H9 (cell line): ENCODE data around the gene KRT86. TPM values are rescaled to one million over a fixed set of nuclear protein-coding genes. Genes with fewer than 3 reads are reported as not detected.
A peak's percentile ranks its signal among the peaks of the same experiment; 100 is the strongest.

Experiments used
- DNase-seq: peaks from one replicate; pipeline ENCODE4 v3.0.0-alpha.2; 2017
- H2AFZ ChIP-seq: one replicate; pipeline ENCODE4 v1.6.1; 2013; ENCODE audit warnings: mild to moderate bottlenecking, low read length, control low read depth, moderate library complexity
- H2AK5ac ChIP-seq: 2 replicates; pipeline ENCODE4 v1.6.1; 2013; ENCODE audit warnings: low read length, control low read depth, mixed read lengths; ENCODE audit not compliant: insufficient read length
- H2BK120ac ChIP-seq: one replicate; pipeline ENCODE4 v1.6.1; 2013; ENCODE audit warnings: low read depth, mild to moderate bottlenecking, low read length, control low read depth, inconsistent platforms; ENCODE audit not compliant: poor library complexity, severe bottlenecking
- H2BK12ac ChIP-seq: 2 replicates; pipeline ENCODE4 v1.6.1; 2013; ENCODE audit warnings: low read length, control low read depth, mixed read lengths, low read depth; ENCODE audit not compliant: insufficient read length
- H2BK15ac ChIP-seq: 2 replicates; pipeline ENCODE4 v1.6.1; 2013; ENCODE audit warnings: low read depth, low read length, control low read depth
- H2BK20ac ChIP-seq: one replicate; pipeline ENCODE4 v1.6.1; 2013; ENCODE audit warnings: low read depth, mild to moderate bottlenecking, low read length, control low read depth, inconsistent platforms; ENCODE audit not compliant: poor library complexity, severe bottlenecking
- H2BK5ac ChIP-seq: 2 replicates; pipeline ENCODE4 v1.6.1; 2013; ENCODE audit warnings: low read length, control low read depth, mixed read lengths; ENCODE audit not compliant: insufficient read length
- H3K14ac ChIP-seq: 2 replicates; pipeline ENCODE4 v1.6.1; 2013; ENCODE audit warnings: low read length, control low read depth; ENCODE audit not compliant: insufficient read depth
- H3K18ac ChIP-seq: 2 replicates; pipeline ENCODE4 v1.6.1; 2013; ENCODE audit warnings: low read depth, mild to moderate bottlenecking, mixed read lengths, low read length, control low read depth; ENCODE audit not compliant: insufficient read length
- H3K23ac ChIP-seq: 2 replicates; pipeline ENCODE4 v1.6.1; 2013; ENCODE audit warnings: low read length, control low read depth, mixed read lengths, low read depth; ENCODE audit not compliant: insufficient read length
- H3K23me2 ChIP-seq: 2 replicates; pipeline ENCODE4 v1.6.1; 2013; ENCODE audit warnings: low read depth, mild to moderate bottlenecking, mixed read lengths, low read length, control low read depth; ENCODE audit not compliant: insufficient read length, poor library complexity, severe bottlenecking
- H3K27ac ChIP-seq: 2 replicates; pipeline ENCODE4 v1.5.1; 2013; ENCODE audit warnings: low read length, control low read depth, mixed read lengths, low read depth; ENCODE audit not compliant: insufficient read length
- H3K27me3 ChIP-seq: 2 replicates; pipeline ENCODE4 v1.6.1; 2013; ENCODE audit warnings: low read length, control low read depth, inconsistent platforms; ENCODE audit not compliant: insufficient read depth
- H3K4ac ChIP-seq: 2 replicates; pipeline ENCODE4 v1.6.1; 2013; ENCODE audit warnings: low read depth, mild to moderate bottlenecking, control low read depth, inconsistent platforms, low read length, moderate library complexity
- H3K4me1 ChIP-seq: 2 replicates; pipeline ENCODE4 v1.6.1; 2013; ENCODE audit warnings: low read length, control low read depth, inconsistent platforms; ENCODE audit not compliant: insufficient read depth
- H3K4me2 ChIP-seq: 2 replicates; pipeline ENCODE4 v1.6.1; 2013; ENCODE audit warnings: low read length, control low read depth, mixed read lengths; ENCODE audit not compliant: insufficient read length, insufficient read depth
- H3K56ac ChIP-seq: 2 replicates; pipeline ENCODE4 v1.6.1; 2013; ENCODE audit warnings: low read depth, mild to moderate bottlenecking, mixed read lengths, low read length, control low read depth; ENCODE audit not compliant: insufficient read length
- H3K79me1 ChIP-seq: 2 replicates; pipeline ENCODE4 v1.6.1; 2013; ENCODE audit warnings: low read depth, mild to moderate bottlenecking, moderate library complexity, low read length, control low read depth, inconsistent platforms; ENCODE audit not compliant: insufficient read depth, poor library complexity, severe bottlenecking
- H3K79me2 ChIP-seq: 2 replicates; pipeline ENCODE4 v1.6.1; 2013; ENCODE audit warnings: low read length, control low read depth, inconsistent platforms; ENCODE audit not compliant: insufficient read depth
- H3K9ac ChIP-seq: 2 replicates; pipeline ENCODE4 v1.6.1; 2013; ENCODE audit warnings: low read length, control low read depth, mixed read lengths; ENCODE audit not compliant: insufficient read length; ENCODE audit errors: extremely low read depth
- H3K9me3 ChIP-seq: one replicate; pipeline ENCODE4 v1.6.1; 2013; ENCODE audit warnings: low read depth, low read length, inconsistent platforms; ENCODE audit not compliant: control insufficient read depth
- H3T11ph ChIP-seq: one replicate; pipeline ENCODE4 v1.6.1; 2013; ENCODE audit warnings: mild to moderate bottlenecking, low read length, control low read depth, inconsistent platforms
- H4K20me1 ChIP-seq: one replicate; pipeline ENCODE4 v1.6.1; 2013; ENCODE audit not compliant: control insufficient read depth, insufficient read length, insufficient read depth
- H4K5ac ChIP-seq: 2 replicates; pipeline ENCODE4 v1.6.1; 2013; ENCODE audit warnings: low read depth, mild to moderate bottlenecking, mixed read lengths, low read length, control low read depth; ENCODE audit not compliant: insufficient read length
- H4K8ac ChIP-seq: replicated peaks from 2 replicates; pipeline ENCODE4 v1.6.1; 2013; ENCODE audit warnings: low read length, control low read depth, mixed read lengths, low read depth; ENCODE audit not compliant: insufficient read length
- H4K91ac ChIP-seq: 2 replicates; pipeline ENCODE4 v1.6.1; 2013; ENCODE audit warnings: low read depth, mild to moderate bottlenecking, moderate library complexity, mixed read lengths, low read length, control low read depth; ENCODE audit not compliant: insufficient read length
- H3K27ac Mint-ChIP-seq, 3 experiments: 2 replicates in 2 of 3; 3 replicates in 1 of 3; pipeline ENCODE4 v1.8.0; 2020 to 2021; ENCODE audit warnings: mixed read lengths in 3 of 3, mild to moderate bottlenecking in 1 of 3, moderate library complexity in 1 of 3
- H3K27me3 Mint-ChIP-seq: 2 replicates; pipeline ENCODE4 v1.8.0; 2021; ENCODE audit warnings: low read depth, mild to moderate bottlenecking, moderate library complexity, mixed read lengths
- H3K36me3 Mint-ChIP-seq, 3 experiments: 2 replicates in 2 of 3; 3 replicates in 1 of 3; pipeline ENCODE4 v1.8.0; 2020 to 2021; ENCODE audit warnings: low read depth in 3 of 3, mixed read lengths in 3 of 3; ENCODE audit not compliant: insufficient read depth in 1 of 3
- H3K4me1 Mint-ChIP-seq, 2 experiments: 2 replicates each; pipeline ENCODE4 v1.8.0; 2020; ENCODE audit warnings: mixed read lengths in 2 of 2
- H3K4me3 Mint-ChIP-seq, 2 experiments: 2 replicates in 1 of 2; 3 replicates in 1 of 2; pipeline ENCODE4 v1.8.0; 2020 to 2021; ENCODE audit warnings: mild to moderate bottlenecking in 2 of 2, mixed read lengths in 2 of 2, moderate library complexity in 1 of 2
- H3K9me3 Mint-ChIP-seq, 2 experiments: 2 replicates in 1 of 2; 3 replicates in 1 of 2; pipeline ENCODE4 v1.8.0; 2020; ENCODE audit warnings: mild to moderate bottlenecking in 2 of 2, mixed read lengths in 2 of 2, moderate library complexity in 1 of 2
- WGBS: extraction: QIAGEN DNeasy Blood & Tissue Kit; methylation state at CpG from one replicate; pipeline ENCODE4 v1.1.7; 2013; ENCODE audit warnings: missing lambda C conversion rate, low lambda C conversion rate, mixed read lengths; ENCODE audit not compliant: insufficient read length; ENCODE audit errors: extremely low coverage; 5-methylcytosine and 5-hydroxymethylcytosine counted together
- total RNA-seq: library from RNA; stranded (reverse); gene quantifications from 2 replicates; pipeline ENCODE4 v1.2.1, GENCODE V29; 2021
- TF ChIP-seq, protein P1 (sequence below): fragments of 200-600 bp; sonication (generic); conservative IDR thresholded peaks from 3 replicates; pipeline ENCODE4 v1.8.0; 2021; ENCODE audit warnings: antibody characterized with exemption, mild to moderate bottlenecking

KRT86 gene
- total RNA-seq, 1 experiment from 2014 or later = not detected

DNA sequence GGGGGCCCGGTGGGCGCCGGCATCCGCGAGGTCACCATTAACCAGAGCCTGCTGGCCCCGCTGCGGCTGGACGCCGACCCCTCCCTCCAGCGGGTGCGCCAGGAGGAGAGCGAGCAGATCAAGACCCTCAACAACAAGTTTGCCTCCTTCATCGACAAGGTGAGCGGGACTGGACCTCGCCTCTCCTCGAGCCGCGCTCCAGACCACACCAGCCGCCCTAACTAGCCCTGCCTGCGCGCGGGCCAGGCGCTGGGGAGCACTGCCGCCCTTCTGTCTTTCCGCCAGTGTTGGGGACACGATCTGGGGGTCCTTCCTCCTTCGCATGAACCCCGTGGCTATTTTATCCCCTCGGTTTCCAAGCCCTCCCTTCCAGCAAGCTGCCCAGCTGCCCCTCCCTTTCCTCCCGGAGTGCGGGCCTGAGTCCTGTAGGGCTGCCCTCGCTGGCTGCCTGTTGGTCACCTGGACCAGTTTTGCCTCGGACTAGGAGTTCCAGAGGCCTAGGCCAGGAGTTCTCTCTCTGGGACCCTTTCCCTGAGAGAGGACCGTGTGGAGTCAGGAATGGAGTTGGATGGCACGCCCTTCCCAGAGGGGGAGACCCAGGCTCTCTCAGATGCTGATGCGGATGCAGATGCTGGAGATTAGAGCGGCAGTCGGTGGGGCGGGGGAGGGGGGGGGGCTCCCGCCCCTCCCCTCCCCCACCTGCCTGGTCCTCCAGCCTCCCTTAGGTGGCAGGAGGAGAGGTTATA is 40.8 kb upstream of the KRT86 start:
- peaks cover 8% of the 10 kb centered on the region for H3K27me3 ChIP-seq
- H4K5ac ChIP-seq = no peak overlapping the region
- H3K14ac ChIP-seq = peak overlapping the region; percentile 80; the same call in 1 of the 2 replicates
- H3K4me1 Mint-ChIP-seq = peaks cover 59 to 72% of the 10 kb centered on the region in 2 experiments
- peak overlapping the region in 1 of 3 experiments; percentile 80; a peak in 1 of 7 replicates for H3K27ac Mint-ChIP-seq
- H4K8ac ChIP-seq = no peak overlapping the region
- H3K4ac ChIP-seq = no peak overlapping the region
- no peak overlapping the region for H3K9ac ChIP-seq
- H2AFZ ChIP-seq = no peak overlapping the region
- peak overlapping the region; percentile 59 to 79 for H3K4me3 Mint-ChIP-seq
- no peaks in the 10 kb centered on the region; a peak in 1 of 5 replicates for H3K9me3 Mint-ChIP-seq
- no CpG with 5 or more reads among the region's 40 CpGs for whole genome bisulfite sequencing
- no peaks in the 10 kb centered on the region for H3K79me1 ChIP-seq
- H2BK12ac ChIP-seq = no peak overlapping the region
- H2AK5ac ChIP-seq = no peak overlapping the region
- H3K23me2 ChIP-seq = peaks cover 12% of the 10 kb centered on the region
- no peak overlapping the region for H3K56ac ChIP-seq
- no peak overlapping the region for H4K91ac ChIP-seq
- TF ChIP-seq, protein P1, sequence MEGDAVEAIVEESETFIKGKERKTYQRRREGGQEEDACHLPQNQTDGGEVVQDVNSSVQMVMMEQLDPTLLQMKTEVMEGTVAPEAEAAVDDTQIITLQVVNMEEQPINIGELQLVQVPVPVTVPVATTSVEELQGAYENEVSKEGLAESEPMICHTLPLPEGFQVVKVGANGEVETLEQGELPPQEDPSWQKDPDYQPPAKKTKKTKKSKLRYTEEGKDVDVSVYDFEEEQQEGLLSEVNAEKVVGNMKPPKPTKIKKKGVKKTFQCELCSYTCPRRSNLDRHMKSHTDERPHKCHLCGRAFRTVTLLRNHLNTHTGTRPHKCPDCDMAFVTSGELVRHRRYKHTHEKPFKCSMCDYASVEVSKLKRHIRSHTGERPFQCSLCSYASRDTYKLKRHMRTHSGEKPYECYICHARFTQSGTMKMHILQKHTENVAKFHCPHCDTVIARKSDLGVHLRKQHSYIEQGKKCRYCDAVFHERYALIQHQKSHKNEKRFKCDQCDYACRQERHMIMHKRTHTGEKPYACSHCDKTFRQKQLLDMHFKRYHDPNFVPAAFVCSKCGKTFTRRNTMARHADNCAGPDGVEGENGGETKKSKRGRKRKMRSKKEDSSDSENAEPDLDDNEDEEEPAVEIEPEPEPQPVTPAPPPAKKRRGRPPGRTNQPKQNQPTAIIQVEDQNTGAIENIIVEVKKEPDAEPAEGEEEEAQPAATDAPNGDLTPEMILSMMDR = no peak
- H3K36me3 Mint-ChIP-seq = peaks cover 2 to 18% (median 3%) of the 10 kb centered on the region in 3 experiments; a peak in 5 of 7 replicates
- peak overlapping the region; percentile 21 for H3K18ac ChIP-seq
- no peak overlapping the region; the same call in 1 of the 2 replicates for H2BK15ac ChIP-seq
- H2BK20ac ChIP-seq = no peak overlapping the region
- no peak overlapping the region for H2BK5ac ChIP-seq
- H3K4me1 ChIP-seq = peaks cover 12% of the 10 kb centered on the region
- no peak overlapping the region for H2BK120ac ChIP-seq
- peak; percentile 60 for DNase-seq
- no peak overlapping the region for H3K27ac ChIP-seq
- peaks cover 79% of the 10 kb centered on the region for H3K27me3 Mint-ChIP-seq
- H4K20me1 ChIP-seq = no peaks in the 10 kb centered on the region
- H3K4me2 ChIP-seq = peak overlapping the region; percentile 58
- H3K23ac ChIP-seq = no peak overlapping the region
- no peaks in the 10 kb centered on the region for H3K79me2 ChIP-seq
- no peak overlapping the region for H3T11ph ChIP-seq
- no peaks in the 10 kb centered on the region for H3K9me3 ChIP-seq
